ENCODE data around the gene GLE1. TPM values are rescaled to one million over a fixed set of nuclear protein-coding genes. Genes with fewer than 3 reads are reported as not detected.
A peak's percentile ranks its signal among the peaks of the same experiment; 100 is the strongest.

GLE1 gene
- total RNA-seq, 5 donors from 2014 or later (not counting 1 experiment from before 2014, with no cell fraction given), result 15.5 to 30.5 (median 29.1) TPM

DNA sequence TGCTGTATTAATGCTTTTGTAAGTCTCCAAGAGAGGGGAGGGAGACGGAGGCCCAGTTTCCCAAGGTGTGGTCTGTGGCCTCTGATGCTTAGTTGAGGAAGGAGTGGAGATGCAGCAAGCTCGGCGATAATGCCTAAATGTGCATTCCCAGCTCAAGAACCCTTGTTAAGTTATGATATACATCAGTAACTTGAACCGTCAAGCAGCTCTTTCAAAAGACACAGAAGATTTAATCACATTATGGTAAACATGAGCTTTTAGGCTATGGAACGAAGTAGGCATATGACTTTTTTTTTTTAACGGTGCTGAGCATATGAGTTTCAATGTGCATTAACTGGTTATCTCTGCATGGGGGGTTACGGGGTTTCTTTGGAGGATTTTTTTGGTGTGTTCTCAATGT, 22.3 kb upstream of the GLE1 start:
- Histone ChIP-seq H3K9me3 (no peaks in the 10 kb centered on the region), H3K4me3 (ENCODE audit: control insufficient read depth in 1 of 2, extremely low read depth in 1 of 2, low read length in 1 of 2) (no peak overlapping the region), H3K36me3 (ENCODE audit: control insufficient read depth in 2 of 2, extremely low read depth in 1 of 2, insufficient read depth in 1 of 2, low read length in 1 of 2) (peaks cover 33 to 62% of the 10 kb centered on the region in 2 donors), H3K27ac (ENCODE audit: low read length) (no peak overlapping the region), H3K27me3 (replicated peaks in 1 of 2; ENCODE audit: control insufficient read depth in 2 of 2, extremely low read depth in 1 of 2, insufficient read depth in 2 of 2, low read length in 1 of 2) (no peaks in the 10 kb centered on the region), H3K4me1 (ENCODE audit: control insufficient read depth in 1 of 2, extremely low read depth in 1 of 2, insufficient read depth in 2 of 2, low read length in 2 of 2) (no peaks in the 10 kb centered on the region)
- Mint-ChIP-seq H3K4me3 (no peak overlapping the region), H3K4me1 (no peaks in the 10 kb centered on the region), H3K27ac (no peak overlapping the region), H3K36me3 (peaks cover 60% of the 10 kb centered on the region), H3K9me3 (no peaks in the 10 kb centered on the region), H3K27me3 (no peaks in the 10 kb centered on the region)
- 100% methylated on average over 2 of the region's 7 CpGs for WGBS (ENCODE audit: insufficient coverage)
- no peak for DNase-seq
- ChIA-PET CTCF (no interaction called here), POLR2A (interaction anchor here in 1 of 2 donors (0.7 kb wide), 1 partner anchor 13 kb away, joined by 3 read pairs; no protein-coding TSS in a partner anchor)
- no peak for ATAC-seq (replicated peaks in 1 of 4)

DNA sequence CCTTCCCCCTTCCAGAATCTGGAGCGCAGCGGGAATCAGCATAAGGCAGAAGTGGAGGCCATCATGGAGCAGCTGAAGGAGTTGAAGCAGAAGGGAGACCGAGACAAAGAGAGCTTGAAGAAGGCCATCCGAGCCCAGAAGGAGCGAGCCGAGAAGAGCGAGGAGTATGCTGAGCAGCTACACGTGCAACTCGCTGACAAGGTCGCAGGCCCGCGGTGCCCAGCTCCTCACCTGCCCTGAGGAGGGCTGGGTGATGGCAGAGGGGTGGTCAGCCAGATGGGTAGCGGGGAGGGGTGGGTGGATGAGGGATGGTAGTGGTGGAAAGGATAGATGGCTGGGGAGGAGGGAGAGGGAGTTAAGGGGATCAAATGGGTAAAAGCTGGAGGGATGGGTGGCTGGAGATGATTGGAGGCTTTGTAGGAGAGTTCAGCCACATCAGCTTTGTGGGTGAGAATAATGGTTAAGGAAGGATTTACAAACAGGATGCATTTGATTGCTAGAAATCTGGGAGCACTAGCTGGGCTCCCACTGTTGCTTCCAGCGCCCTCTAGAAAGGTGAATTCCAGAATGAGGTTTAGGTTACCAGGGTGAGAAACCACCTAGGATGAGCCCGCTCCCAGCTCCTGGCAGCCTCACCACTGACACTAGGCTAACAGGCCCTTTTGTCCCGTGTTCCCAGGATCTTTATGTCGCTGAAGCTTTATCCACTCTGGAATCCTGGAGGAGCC, 19.7 kb upstream of the GLE1 start:
- H3K9me3 Mint-ChIP-seq, result no peaks in the 10 kb centered on the region
- H3K9me3 ChIP-seq, result no peaks in the 10 kb centered on the region
- H3K27ac ChIP-seq (ENCODE audit: low read length), result no peak overlapping the region
- peaks cover 31 to 67% of the 10 kb centered on the region in 2 donors for H3K36me3 ChIP-seq (ENCODE audit: control insufficient read depth in 2 of 2, extremely low read depth in 1 of 2, insufficient read depth in 1 of 2, low read length in 1 of 2)
- DNase-seq, result no peak
- no peak overlapping the region for H3K4me3 ChIP-seq (ENCODE audit: control insufficient read depth in 1 of 2, extremely low read depth in 1 of 2, low read length in 1 of 2)
- H3K4me1 Mint-ChIP-seq, result no peaks in the 10 kb centered on the region
- H3K27me3 Mint-ChIP-seq, result no peaks in the 10 kb centered on the region
- H3K36me3 Mint-ChIP-seq, result peaks cover 68% of the 10 kb centered on the region
- no peak for ATAC-seq (replicated peaks in 1 of 4)
- no peak overlapping the region for H3K4me3 Mint-ChIP-seq
- ChIA-PET CTCF (no interaction called here), POLR2A (no interaction called here)
- no peak overlapping the region for H3K27ac Mint-ChIP-seq
- H3K4me1 ChIP-seq (ENCODE audit: control insufficient read depth in 1 of 2, extremely low read depth in 1 of 2, insufficient read depth in 2 of 2, low read length in 2 of 2), result no peaks in the 10 kb centered on the region
- WGBS (ENCODE audit: insufficient coverage), result 92% methylated on average over 13 of the region's 17 CpGs
- H3K27me3 ChIP-seq (replicated peaks in 1 of 2; ENCODE audit: control insufficient read depth in 2 of 2, extremely low read depth in 1 of 2, insufficient read depth in 2 of 2, low read length in 1 of 2), result no peaks in the 10 kb centered on the region

GRCh38 chr9:128485414-128485855, 19.1 kb upstream of the GLE1 start:
- ChIA-PET CTCF (no interaction called here), POLR2A (no interaction called here)
- Mint-ChIP-seq H3K4me1 (no peaks in the 10 kb centered on the region), H3K27ac (no peak overlapping the region), H3K27me3 (no peaks in the 10 kb centered on the region), H3K4me3 (no peak overlapping the region), H3K36me3 (peaks cover 70% of the 10 kb centered on the region), H3K9me3 (no peaks in the 10 kb centered on the region)
- Histone ChIP-seq H3K4me1 (ENCODE audit: control insufficient read depth in 1 of 2, extremely low read depth in 1 of 2, insufficient read depth in 2 of 2, low read length in 2 of 2) (no peaks in the 10 kb centered on the region), H3K9me3 (no peaks in the 10 kb centered on the region), H3K4me3 (ENCODE audit: control insufficient read depth in 1 of 2, extremely low read depth in 1 of 2, low read length in 1 of 2) (no peak overlapping the region), H3K27me3 (replicated peaks in 1 of 2; ENCODE audit: control insufficient read depth in 2 of 2, extremely low read depth in 1 of 2, insufficient read depth in 2 of 2, low read length in 1 of 2) (no peaks in the 10 kb centered on the region), H3K27ac (ENCODE audit: low read length) (no peak overlapping the region), H3K36me3 (ENCODE audit: control insufficient read depth in 2 of 2, extremely low read depth in 1 of 2, insufficient read depth in 1 of 2, low read length in 1 of 2) (peaks cover 30 to 68% of the 10 kb centered on the region in 2 donors)
- DNase-seq (no peak), ATAC-seq (replicated peaks in 1 of 4) (no peak)
- WGBS (ENCODE audit: insufficient coverage), result 100% methylated on average over 4 of the region's 7 CpGs

DNA sequence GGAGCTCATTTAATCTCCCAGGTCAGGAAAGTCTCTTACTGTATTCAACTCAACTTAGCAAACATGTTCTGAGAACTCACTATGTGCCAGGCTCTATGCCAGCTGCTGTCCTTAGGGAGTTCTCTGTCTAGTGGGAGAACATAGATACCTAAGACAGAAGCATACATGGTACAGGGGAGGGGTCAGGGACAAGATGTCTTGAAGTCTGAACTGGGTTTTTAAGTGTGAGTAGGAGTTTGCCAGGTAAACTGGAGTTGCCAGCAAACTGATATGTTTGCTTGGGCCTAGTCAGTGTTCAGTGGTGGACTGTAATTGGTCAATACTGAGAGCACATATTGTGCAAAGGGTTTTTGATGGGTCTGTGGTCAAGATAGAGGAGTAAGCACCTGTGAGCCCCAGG, 18.3 kb upstream of the GLE1 start:
- Mint-ChIP-seq H3K27ac (no peak overlapping the region), H3K9me3 (no peaks in the 10 kb centered on the region), H3K36me3 (peaks cover 70% of the 10 kb centered on the region), H3K27me3 (no peaks in the 10 kb centered on the region), H3K4me1 (no peaks in the 10 kb centered on the region), H3K4me3 (no peak overlapping the region)
- no peak for ATAC-seq (replicated peaks in 1 of 4)
- Histone ChIP-seq H3K9me3 (no peaks in the 10 kb centered on the region), H3K27ac (ENCODE audit: low read length) (no peak overlapping the region), H3K4me1 (ENCODE audit: control insufficient read depth in 1 of 2, extremely low read depth in 1 of 2, insufficient read depth in 2 of 2, low read length in 2 of 2) (no peaks in the 10 kb centered on the region), H3K36me3 (ENCODE audit: control insufficient read depth in 2 of 2, extremely low read depth in 1 of 2, insufficient read depth in 1 of 2, low read length in 1 of 2) (peaks cover 30 to 69% of the 10 kb centered on the region in 2 donors), H3K27me3 (replicated peaks in 1 of 2; ENCODE audit: control insufficient read depth in 2 of 2, extremely low read depth in 1 of 2, insufficient read depth in 2 of 2, low read length in 1 of 2) (no peaks in the 10 kb centered on the region), H3K4me3 (ENCODE audit: control insufficient read depth in 1 of 2, extremely low read depth in 1 of 2, low read length in 1 of 2) (no peak overlapping the region)
- CTCF ChIA-PET, result no interaction called here
- no peak for DNase-seq
- POLR2A ChIA-PET, result no interaction called here

GRCh38 chr9:128493424-128493823, 11.1 kb upstream of the GLE1 start:
- Histone ChIP-seq H3K4me3 (ENCODE audit: control insufficient read depth in 1 of 2, extremely low read depth in 1 of 2, low read length in 1 of 2) (no peak overlapping the region), H3K36me3 (ENCODE audit: control insufficient read depth in 2 of 2, extremely low read depth in 1 of 2, insufficient read depth in 1 of 2, low read length in 1 of 2) (peaks cover 35 to 65% of the 10 kb centered on the region in 2 donors), H3K9me3 (no peaks in the 10 kb centered on the region), H3K4me1 (ENCODE audit: control insufficient read depth in 1 of 2, extremely low read depth in 1 of 2, insufficient read depth in 2 of 2, low read length in 2 of 2) (peaks cover 0 to 8% of the 10 kb centered on the region in 2 experiments), H3K27ac (ENCODE audit: low read length) (no peak overlapping the region), H3K27me3 (replicated peaks in 1 of 2; ENCODE audit: control insufficient read depth in 2 of 2, extremely low read depth in 1 of 2, insufficient read depth in 2 of 2, low read length in 1 of 2) (no peaks in the 10 kb centered on the region)
- ChIA-PET CTCF (no interaction called here), POLR2A (interaction anchor here in 1 of 2 donors (0.5 kb wide), 1 partner anchor 52 kb away, joined by 5 read pairs; no protein-coding TSS in a partner anchor)
- H3K27me3 Mint-ChIP-seq, result no peaks in the 10 kb centered on the region
- no peak for DNase-seq
- no peak overlapping the region for H3K27ac Mint-ChIP-seq
- no peak overlapping the region for H3K4me3 Mint-ChIP-seq
- peaks cover 43% of the 10 kb centered on the region for H3K36me3 Mint-ChIP-seq
- no peak for ATAC-seq (replicated peaks in 1 of 4)
- peaks cover 2 to 7% (median 3%) of the 10 kb centered on the region in 3 donors for H3K4me1 Mint-ChIP-seq
- H3K9me3 Mint-ChIP-seq, result no peaks in the 10 kb centered on the region
- no CpG with 5 or more reads among the region's 2 CpGs for WGBS (ENCODE audit: insufficient coverage)

GRCh38 chr9:128494108-128494745, 10.3 kb upstream of the GLE1 start:
- Mint-ChIP-seq H3K4me1 (peaks cover 2 to 7% (median 3%) of the 10 kb centered on the region in 3 donors), H3K36me3 (peaks cover 41% of the 10 kb centered on the region), H3K27me3 (no peaks in the 10 kb centered on the region), H3K9me3 (no peaks in the 10 kb centered on the region), H3K4me3 (no peak overlapping the region), H3K27ac (peak overlapping the region in 1 of 2 donors; percentile 74)
- Histone ChIP-seq H3K9me3 (no peaks in the 10 kb centered on the region), H3K27ac (ENCODE audit: low read length) (no peak overlapping the region), H3K27me3 (replicated peaks in 1 of 2; ENCODE audit: control insufficient read depth in 2 of 2, extremely low read depth in 1 of 2, insufficient read depth in 2 of 2, low read length in 1 of 2) (no peaks in the 10 kb centered on the region), H3K36me3 (ENCODE audit: control insufficient read depth in 2 of 2, extremely low read depth in 1 of 2, insufficient read depth in 1 of 2, low read length in 1 of 2) (peaks cover 36 to 66% of the 10 kb centered on the region in 2 donors), H3K4me3 (ENCODE audit: control insufficient read depth in 1 of 2, extremely low read depth in 1 of 2, low read length in 1 of 2) (no peak overlapping the region), H3K4me1 (ENCODE audit: control insufficient read depth in 1 of 2, extremely low read depth in 1 of 2, insufficient read depth in 2 of 2, low read length in 2 of 2) (peaks cover 0 to 8% of the 10 kb centered on the region in 2 experiments)
- 59% methylated on average over 12 of the region's 13 CpGs for WGBS (ENCODE audit: insufficient coverage)
- ChIA-PET POLR2A (interaction anchor here in 1 of 2 donors (0.5 kb wide), 1 partner anchor 53 kb away, joined by 5 read pairs; no protein-coding TSS in a partner anchor), CTCF (interaction anchor here in 1 of 2 donors (0.5 kb wide), 1 partner anchor 74 kb away, joined by 3 read pairs; no protein-coding TSS in a partner anchor)
- ATAC-seq (replicated peaks in 1 of 4), result peak in 1 of 4 experiments; percentile 36
- DNase-seq, result peak in 14 of 35 experiments; percentile 3 to 34 (median 12)
